NCI-H510A treated with DMSO at 0.1 percent for 48 hours (cell line): ENCODE measurements around the gene ASB13.
A peak's percentile ranks its signal among the peaks of the same experiment; 100 is the strongest.

Experiments
- DNase-seq: peaks from one replicate; lab custom pipeline; 2025; lab: John Stamatoyannopoulos, UW

ASB13 gene

GRCh38 chr10:5669604-5670003 is 3.2 kb upstream of the ASB13 start:
- no peak for DNase-seq

DNA sequence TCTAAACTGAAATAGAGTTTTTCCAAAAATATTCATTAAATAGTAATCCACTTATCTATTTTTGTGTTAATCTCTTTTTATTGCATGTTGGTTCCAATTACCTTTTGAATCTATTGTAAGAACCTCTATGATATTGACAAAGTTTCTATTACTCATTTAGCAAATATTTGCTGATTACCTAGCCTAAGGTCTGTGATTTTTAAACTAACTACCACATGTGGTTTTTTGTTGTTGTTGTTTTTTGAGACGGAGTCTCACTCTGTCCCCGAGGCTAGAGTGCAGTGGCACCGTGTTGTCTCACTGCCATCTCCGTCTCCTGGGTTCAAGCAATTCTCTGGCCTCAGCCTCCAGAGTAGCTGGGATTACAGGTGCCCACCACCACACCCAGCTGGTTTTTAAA is 2.0 kb upstream of the ASB13 start:
- no peak for DNase-seq

GRCh38 chr10:5666841-5667630 is 641 bp upstream of the ASB13 start:
- no peak for DNase-seq

DNA sequence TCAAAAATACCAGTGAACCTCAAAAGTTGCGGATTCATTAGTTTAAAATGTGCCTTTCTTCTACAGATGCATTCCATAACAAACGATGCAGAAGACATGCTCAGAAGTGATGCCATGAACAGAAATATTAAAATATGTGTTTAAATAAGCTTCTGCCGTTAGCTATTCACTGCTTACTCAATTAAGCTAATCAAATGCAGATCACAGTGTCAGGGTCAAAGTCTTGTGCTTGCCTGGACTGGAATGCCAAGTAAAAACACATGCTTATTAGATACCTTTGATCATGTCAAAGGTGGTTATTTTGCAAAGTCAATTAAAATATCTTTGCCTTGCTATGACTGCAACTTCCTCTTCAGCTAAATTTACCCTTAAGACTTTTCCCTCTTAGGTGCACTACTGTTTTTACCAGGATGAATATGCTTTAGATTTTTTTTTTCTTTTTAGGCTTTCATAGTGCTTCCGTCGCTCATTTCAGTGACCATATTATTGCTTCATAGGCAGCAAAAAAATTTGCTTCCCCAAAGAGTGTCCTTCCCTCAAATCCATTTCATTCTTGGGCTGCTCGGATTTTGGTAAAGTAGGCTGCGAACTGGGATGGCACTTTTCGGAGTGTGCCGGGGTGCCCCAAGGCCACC is 905 bp downstream of the ASB13 start:
- no peak for DNase-seq

GRCh38 chr10:5663692-5664427 is 2.5 kb downstream of the ASB13 start:
- DNase-seq = peak; percentile 20

- DNase-seq = no peak
Observed at GRCh38 chr10:5662708-5663579, 3.5 kb downstream of the ASB13 start.

DNA sequence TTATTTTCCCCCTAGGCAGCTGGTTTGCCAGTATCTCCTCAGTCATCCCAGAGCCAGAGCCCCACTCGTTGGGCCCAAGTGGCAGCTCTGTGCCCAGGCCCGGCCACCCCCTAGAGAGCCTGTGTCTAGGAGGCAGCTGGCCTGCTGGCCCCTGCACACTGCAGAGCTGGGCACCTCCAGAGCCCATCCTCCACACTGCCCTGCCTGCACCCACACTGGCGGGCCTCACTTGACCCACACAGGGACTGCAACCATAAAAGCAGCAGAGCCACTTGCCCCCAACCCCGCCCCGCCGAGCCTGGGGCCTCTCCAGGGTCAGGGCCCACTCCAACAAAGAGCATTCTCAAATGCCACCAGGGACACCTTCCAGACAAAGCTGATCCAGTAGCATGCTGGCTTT is 5.4 kb downstream of the ASB13 start:
- no peak for DNase-seq

GRCh38 chr10:5659702-5660528 is 6.5 kb downstream of the ASB13 start:
- DNase-seq = no peak

- DNase-seq = no peak
Observed at GRCh38 chr10:5658871-5659618, 7.3 kb downstream of the ASB13 start.

GRCh38 chr10:5656737-5657579 is 9.4 kb downstream of the ASB13 start:
- DNase-seq = no peak

GRCh38 chr10:5655121-5655520 is 11.3 kb downstream of the ASB13 start:
- DNase-seq = no peak

DNA sequence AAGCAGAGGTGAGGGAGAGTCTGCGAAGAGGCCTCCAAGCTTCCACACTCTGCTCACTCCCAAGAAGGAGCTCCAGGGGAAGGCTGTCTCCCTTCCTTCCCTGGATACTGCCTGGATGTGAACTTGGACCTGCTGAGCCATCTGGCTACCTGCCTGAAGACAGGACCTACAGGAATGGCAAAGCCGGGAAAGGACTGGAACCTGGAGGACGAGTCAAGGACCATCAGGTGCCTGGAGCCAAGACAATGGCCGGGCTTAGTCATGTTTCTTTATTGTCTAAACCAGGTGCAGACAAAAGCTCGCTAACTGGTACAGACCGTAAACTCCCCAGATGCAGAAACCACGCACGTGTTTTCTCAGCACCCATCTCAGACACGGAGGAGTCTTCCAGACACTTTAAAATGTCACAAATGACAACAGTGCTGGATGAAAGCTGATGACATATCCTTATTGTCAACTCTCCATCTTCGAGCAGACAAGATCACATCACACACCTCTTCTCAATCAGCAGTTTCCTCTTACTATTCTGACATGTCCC is 12.1 kb downstream of the ASB13 start:
- peak; percentile 4 for DNase-seq

DNA sequence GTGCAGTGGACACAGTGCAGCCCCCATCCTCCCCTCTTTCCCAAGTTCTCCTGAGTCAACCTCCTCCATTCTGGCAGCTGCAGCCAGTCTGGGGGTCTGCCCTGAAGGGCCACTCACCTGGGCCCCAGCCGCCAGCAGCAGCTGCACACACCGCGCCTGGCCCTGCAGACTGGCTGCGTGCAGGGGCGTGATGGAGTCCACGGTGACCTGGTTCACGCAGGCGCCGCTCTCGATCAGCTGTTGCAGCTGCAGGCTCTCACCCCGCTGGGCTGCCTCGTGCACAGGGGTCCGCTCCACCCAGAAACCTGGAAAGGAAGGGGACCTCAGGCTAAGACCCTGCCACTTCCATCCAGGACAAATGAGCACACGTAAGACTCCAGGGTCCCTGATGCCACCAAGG is 13.6 kb downstream of the ASB13 start:
- DNase-seq = no peak

GRCh38 chr10:5651388-5651764 is 15.0 kb downstream of the ASB13 start:
- DNase-seq = no peak

DNA sequence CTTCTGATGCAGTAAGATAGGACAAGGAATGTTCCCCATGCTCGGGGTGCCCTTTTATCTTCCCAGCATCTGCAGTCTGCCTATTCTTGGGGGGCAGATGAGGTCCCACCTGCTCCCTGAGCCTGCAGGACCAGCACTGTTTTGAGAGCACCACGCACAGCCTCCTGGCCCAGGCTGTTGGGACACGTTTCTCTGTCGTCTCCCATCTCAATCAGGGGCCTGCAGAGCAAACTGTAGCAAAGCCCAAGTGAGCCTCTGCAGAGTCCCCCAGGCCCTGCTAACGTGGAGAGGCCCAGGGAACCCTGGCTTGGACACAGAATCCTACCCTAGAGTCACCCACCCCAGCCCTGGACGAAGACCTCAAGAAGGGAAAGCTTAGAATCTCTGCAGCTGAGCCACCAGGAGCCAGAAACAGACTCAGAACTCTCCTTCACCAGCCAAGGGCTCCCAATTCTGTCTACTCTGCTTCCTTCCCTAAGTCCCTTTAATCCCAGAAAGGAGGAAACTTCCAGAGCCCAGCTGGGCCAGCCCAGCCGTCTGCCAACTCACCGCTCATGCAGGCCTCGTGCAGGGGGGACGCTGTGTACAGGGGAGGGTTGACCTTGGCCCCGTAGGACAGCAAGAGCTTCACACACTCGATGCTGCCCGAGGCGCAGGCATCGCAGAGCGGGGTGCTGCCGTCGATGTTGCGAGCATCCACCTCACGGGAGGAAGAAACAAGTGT is 15.6 kb downstream of the ASB13 start:
- DNase-seq = no peak

GRCh38 chr10:5649746-5650145 is 16.6 kb downstream of the ASB13 start:
- no peak for DNase-seq

DNA sequence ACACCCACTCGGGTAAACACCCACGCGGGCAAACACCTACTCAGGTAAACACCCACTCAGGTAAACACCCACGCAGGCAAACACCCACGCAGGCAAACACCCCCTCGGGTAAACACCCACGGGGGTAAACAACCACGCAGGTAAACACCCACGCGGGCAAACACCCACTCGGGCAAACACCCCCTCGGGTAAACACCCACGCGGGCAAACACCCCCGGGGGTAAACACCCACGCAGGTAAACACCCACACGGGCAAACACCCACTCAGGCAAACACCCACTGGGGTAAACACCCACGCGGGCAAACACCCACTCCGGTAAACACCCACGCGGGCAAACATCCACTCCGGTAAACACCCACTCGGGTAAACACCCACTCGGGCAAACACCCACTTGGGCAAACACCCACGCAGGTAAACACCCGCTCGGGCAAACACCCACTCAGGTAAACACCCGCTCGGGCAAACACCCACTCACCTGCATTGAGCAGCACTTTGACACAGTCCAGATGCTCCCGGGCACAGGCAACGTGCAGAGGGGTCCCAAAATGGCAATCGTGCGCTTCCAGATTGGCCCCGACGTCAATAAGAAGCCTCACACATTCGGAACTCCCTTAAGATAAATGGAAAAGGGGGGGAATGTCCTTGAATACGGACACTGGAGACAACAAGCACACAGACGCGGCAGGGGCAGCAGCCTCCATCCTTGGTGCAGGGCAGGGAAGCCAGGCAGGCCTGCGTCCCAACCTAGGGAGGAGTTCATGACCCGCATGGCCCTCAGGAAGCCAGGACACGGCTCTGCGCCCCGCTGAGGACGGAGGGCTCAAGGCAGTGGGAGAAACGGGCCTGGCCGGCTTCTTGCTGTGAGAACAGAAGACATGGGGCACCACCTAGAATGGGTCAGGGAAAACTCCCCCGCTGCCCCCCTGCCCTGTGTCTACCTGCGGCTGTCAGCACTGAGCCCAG is 17.6 kb downstream of the ASB13 start:
- no peak for DNase-seq
